HEK293 (cell line): ENCODE results near the gene RFX4.

Source experiments
- CTCF ChIA-PET: fragments of 350-600 bp; formaldehyde crosslinking; extraction: SDS; loops from one replicate; lab custom pipeline; 2021; ENCODE audit warnings: antibody characterized with exemption; lab: Yijun Ruan, JAX
- POLR2A ChIA-PET: fragments of 300-600 bp; formaldehyde crosslinking; extraction: SDS; loops from one replicate; lab custom pipeline; 2020; ENCODE audit warnings: antibody characterized with exemption, inconsistent platforms; lab: Yijun Ruan, JAX
- H3K27ac ChIP-seq: fragments of 200-500 bp; sonication (Bioruptor generic); 2 replicates; pipeline ENCODE4 v1.5.1; 2014; ENCODE audit warnings: low read depth, low read length, control low read depth, inconsistent platforms; ENCODE audit errors: extremely low read depth
- H3K36me3 ChIP-seq, 2 experiments: fragments of 200-500 bp in 1 of 2; sonication (Bioruptor generic) in 1 of 2; 1 replicate in 1 of 2; 2 replicates in 1 of 2; pipeline ENCODE4 v1.5.1; 2014 to 2017; ENCODE audit warnings: inconsistent platforms in 2 of 2, low read length in 2 of 2; ENCODE audit not compliant: control insufficient read depth in 2 of 2, insufficient read depth in 1 of 2
- H3K4me1 ChIP-seq: fragments of 200-500 bp; sonication (Bioruptor generic); 2 replicates; pipeline ENCODE4 v1.5.1; 2014; ENCODE audit warnings: mild to moderate bottlenecking, low read length, inconsistent platforms; ENCODE audit not compliant: control insufficient read depth, insufficient read depth
- H3K4me3 ChIP-seq: 2 replicates; pipeline ENCODE4 v1.5.1; 2011; ENCODE audit warnings: low read depth, mild to moderate bottlenecking, control low read depth, low read length, moderate library complexity
- H3K9me3 ChIP-seq: fragments of 200-500 bp; sonication (Bioruptor generic); 2 replicates; pipeline ENCODE4 v1.5.1; 2014; ENCODE audit warnings: low read depth, low read length, inconsistent platforms; ENCODE audit not compliant: control insufficient read depth, insufficient read depth
- GLIS1 ChIP-seq: fragments of 450-650 bp; formaldehyde crosslinking; IDR thresholded peaks from 2 replicates; pipeline ENCODE4 v1.5.1; 2016; ENCODE audit warnings: missing biosample characterization, missing genetic modification characterization
- GLIS2 ChIP-seq: fragments of 450-650 bp; formaldehyde crosslinking; IDR thresholded peaks from 2 replicates; pipeline ENCODE4 v1.5.1; 2016; ENCODE audit warnings: missing biosample characterization, missing genetic modification characterization
- HOXA7 ChIP-seq: sonication (generic); formaldehyde crosslinking; IDR thresholded peaks from 2 replicates; pipeline ENCODE4 v1.8.1; 2022; ENCODE audit warnings: missing genetic modification reagents, borderline replicate concordance
- KLF9 ChIP-seq: fragments of 450-650 bp; formaldehyde crosslinking; IDR thresholded peaks from 2 replicates; pipeline ENCODE4 v1.5.1; 2016; ENCODE audit warnings: missing biosample characterization, missing genetic modification characterization, low read depth
- SETDB1 ChIP-seq: IDR thresholded peaks from one replicate; pipeline ENCODE4 v1.6.1; 2017; ENCODE audit warnings: mild to moderate bottlenecking, low read length, moderate library complexity, mixed read lengths; ENCODE audit not compliant: insufficient read length
- WT1 ChIP-seq: fragments of 450-650 bp; formaldehyde crosslinking; IDR thresholded peaks from 2 replicates; pipeline ENCODE4 v1.5.1; 2016; ENCODE audit warnings: missing biosample characterization, missing genetic modification characterization
- ZBTB1 ChIP-seq: fragments of 450-650 bp; formaldehyde crosslinking; IDR thresholded peaks from 2 replicates; pipeline ENCODE4 v1.5.1; 2016; ENCODE audit warnings: missing biosample characterization, missing genetic modification characterization
- ZNF133 ChIP-seq: fragments of 450-650 bp; formaldehyde crosslinking; IDR thresholded peaks from 2 replicates; pipeline ENCODE4 v1.5.1; 2016; ENCODE audit warnings: missing biosample characterization, missing genetic modification characterization
- ZNF362 ChIP-seq: fragments of 450-650 bp; formaldehyde crosslinking; IDR thresholded peaks from 2 replicates; pipeline ENCODE4 v1.5.1; 2016; ENCODE audit warnings: missing biosample characterization, missing genetic modification characterization
- ZNF423 ChIP-seq: fragments of 450-650 bp; formaldehyde crosslinking; IDR thresholded peaks from 2 replicates; pipeline ENCODE4 v1.5.1; 2016; ENCODE audit warnings: missing biosample characterization, missing genetic modification characterization
- TF ChIP-seq, protein P1 (sequence below): fragments of 450-650 bp; formaldehyde crosslinking; IDR thresholded peaks from 2 replicates; pipeline ENCODE4 v1.5.1; 2016; ENCODE audit warnings: missing biosample characterization, missing genetic modification characterization
- TF ChIP-seq, protein P2 (sequence below): fragments of 450-650 bp; formaldehyde crosslinking; IDR thresholded peaks from 2 replicates; pipeline ENCODE4 v1.5.0; 2017; ENCODE audit warnings: missing biosample characterization, missing genetic modification characterization, borderline replicate concordance
- TF ChIP-seq, protein P3 (sequence below): fragments of 450-650 bp; formaldehyde crosslinking; IDR thresholded peaks from 2 replicates; pipeline ENCODE4 v1.5.1; 2016; ENCODE audit warnings: missing biosample characterization, missing genetic modification characterization
- TF ChIP-seq, protein P4 (sequence below): fragments of 450-650 bp; formaldehyde crosslinking; IDR thresholded peaks from 2 replicates; pipeline ENCODE4 v1.5.1; 2017; ENCODE audit warnings: missing biosample characterization, missing genetic modification characterization

Gene RFX4

DNA sequence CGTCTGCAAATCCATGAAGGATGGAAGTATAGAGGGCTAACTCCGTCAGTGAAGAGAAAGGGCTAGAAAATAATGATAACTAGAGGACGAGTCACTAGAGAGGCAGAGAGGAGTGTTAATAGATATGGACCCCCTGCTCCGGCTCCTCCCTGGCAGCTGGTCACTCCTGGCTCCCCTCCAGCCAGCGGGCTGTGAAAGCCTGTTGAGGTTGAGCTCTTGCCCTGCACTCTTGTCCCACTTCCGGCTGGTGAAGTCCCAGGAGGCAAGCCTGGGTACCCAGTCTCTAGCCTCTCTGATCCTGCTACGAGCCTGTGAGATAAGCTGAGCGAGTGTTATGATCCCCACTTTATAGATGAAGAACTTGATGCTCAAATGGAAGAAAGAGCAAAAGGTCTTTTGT lies 90.3 kb downstream of the RFX4 start (continued):
- TF ChIP-seq, protein P1, sequence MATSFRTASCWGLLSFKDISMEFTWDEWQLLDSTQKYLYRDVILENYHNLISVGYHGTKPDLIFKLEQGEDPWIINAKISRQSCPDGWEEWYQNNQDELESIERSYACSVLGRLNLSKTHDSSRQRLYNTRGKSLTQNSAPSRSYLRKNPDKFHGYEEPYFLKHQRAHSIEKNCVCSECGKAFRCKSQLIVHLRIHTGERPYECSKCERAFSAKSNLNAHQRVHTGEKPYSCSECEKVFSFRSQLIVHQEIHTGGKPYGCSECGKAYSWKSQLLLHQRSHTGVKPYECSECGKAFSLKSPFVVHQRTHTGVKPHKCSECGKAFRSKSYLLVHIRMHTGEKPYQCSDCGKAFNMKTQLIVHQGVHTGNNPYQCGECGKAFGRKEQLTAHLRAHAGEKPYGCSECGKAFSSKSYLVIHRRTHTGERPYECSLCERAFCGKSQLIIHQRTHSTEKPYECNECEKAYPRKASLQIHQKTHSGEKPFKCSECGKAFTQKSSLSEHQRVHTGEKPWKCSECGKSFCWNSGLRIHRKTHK (tag by site-specific recombination), result no peak
- TF ChIP-seq GLIS2 (tag by site-specific recombination) (no peak), SETDB1 (no peak)
- TF ChIP-seq, protein P2, sequence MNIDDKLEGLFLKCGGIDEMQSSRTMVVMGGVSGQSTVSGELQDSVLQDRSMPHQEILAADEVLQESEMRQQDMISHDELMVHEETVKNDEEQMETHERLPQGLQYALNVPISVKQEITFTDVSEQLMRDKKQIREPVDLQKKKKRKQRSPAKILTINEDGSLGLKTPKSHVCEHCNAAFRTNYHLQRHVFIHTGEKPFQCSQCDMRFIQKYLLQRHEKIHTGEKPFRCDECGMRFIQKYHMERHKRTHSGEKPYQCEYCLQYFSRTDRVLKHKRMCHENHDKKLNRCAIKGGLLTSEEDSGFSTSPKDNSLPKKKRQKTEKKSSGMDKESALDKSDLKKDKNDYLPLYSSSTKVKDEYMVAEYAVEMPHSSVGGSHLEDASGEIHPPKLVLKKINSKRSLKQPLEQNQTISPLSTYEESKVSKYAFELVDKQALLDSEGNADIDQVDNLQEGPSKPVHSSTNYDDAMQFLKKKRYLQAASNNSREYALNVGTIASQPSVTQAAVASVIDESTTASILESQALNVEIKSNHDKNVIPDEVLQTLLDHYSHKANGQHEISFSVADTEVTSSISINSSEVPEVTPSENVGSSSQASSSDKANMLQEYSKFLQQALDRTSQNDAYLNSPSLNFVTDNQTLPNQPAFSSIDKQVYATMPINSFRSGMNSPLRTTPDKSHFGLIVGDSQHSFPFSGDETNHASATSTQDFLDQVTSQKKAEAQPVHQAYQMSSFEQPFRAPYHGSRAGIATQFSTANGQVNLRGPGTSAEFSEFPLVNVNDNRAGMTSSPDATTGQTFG (tag by site-specific recombination), result no peak

DNA sequence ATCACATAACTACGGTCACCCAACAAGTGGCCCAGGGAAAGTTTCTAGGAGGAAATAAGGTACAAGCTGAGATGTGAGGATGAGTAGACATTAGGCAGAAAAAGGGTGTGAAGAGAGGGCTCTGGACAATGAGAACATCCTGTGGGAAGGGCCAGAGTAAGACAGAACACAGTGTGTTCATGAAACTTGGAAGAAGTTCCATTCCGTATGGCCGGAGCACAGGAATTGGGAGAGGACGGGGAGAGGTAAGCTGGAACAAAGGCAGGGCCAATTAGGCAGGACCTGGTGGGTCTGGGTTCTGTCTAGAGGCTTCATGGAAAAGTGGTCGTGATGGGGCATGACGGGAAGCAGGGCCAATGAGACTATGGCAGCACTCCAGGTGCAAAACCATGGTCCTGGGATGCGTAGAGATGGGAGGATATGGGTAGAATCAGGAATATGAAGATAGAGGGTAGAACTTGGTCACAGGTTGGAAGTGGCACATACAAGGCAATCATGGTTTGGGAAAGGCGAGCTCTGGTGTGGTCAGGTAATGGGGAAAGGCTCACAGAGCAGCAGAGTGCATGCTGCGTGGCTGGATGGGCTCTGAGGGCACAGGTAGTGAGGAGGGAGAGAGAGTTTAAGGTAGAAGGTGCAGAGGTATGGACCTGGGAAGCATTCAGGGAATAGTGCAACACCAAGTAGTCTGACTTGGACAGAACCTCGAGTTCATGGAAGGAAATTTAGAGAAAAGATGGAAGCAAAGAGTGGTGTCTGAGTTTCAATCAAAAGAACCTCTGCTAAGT lies 93.0 kb downstream of the RFX4 start:
- Histone ChIP-seq H3K4me3 (no peak overlapping the region), H3K9me3 (no peaks in the 10 kb centered on the region), H3K36me3 (no peaks in the 10 kb centered on the region), H3K4me1 (no peaks in the 10 kb centered on the region), H3K27ac (no peak overlapping the region)
- TF ChIP-seq GLIS1 (tag by site-specific recombination), result no peak
- TF ChIP-seq, protein P3, sequence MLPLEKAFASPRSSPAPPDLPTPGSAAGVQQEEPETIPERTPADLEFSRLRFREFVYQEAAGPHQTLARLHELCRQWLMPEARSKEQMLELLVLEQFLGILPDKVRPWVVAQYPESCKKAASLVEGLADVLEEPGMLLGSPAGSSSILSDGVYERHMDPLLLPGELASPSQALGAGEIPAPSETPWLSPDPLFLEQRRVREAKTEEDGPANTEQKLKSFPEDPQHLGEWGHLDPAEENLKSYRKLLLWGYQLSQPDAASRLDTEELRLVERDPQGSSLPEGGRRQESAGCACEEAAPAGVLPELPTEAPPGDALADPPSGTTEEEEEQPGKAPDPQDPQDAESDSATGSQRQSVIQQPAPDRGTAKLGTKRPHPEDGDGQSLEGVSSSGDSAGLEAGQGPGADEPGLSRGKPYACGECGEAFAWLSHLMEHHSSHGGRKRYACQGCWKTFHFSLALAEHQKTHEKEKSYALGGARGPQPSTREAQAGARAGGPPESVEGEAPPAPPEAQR, result no peak
- TF ChIP-seq KLF9 (tag by site-specific recombination), result no peak
- TF ChIP-seq ZNF133, result no peak
- no peak for TF ChIP-seq ZBTB1
- TF ChIP-seq, protein P2 (tag by site-specific recombination), result no peak
- TF ChIP-seq WT1 (tag by site-specific recombination), result no peak
- TF ChIP-seq, protein P4, sequence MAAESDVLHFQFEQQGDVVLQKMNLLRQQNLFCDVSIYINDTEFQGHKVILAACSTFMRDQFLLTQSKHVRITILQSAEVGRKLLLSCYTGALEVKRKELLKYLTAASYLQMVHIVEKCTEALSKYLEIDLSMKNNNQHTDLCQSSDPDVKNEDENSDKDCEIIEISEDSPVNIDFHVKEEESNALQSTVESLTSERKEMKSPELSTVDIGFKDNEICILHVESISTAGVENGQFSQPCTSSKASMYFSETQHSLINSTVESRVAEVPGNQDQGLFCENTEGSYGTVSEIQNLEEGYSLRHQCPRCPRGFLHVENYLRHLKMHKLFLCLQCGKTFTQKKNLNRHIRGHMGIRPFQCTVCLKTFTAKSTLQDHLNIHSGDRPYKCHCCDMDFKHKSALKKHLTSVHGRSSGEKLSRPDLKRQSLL (tag by site-specific recombination), result no peak
- no peak for TF ChIP-seq ZNF423
- no peak for TF ChIP-seq ZNF362 (tag by site-specific recombination)
- TF ChIP-seq HOXA7 (CRISPR knock-in tag), result no peak
- ChIA-PET POLR2A (no interaction called here), CTCF (interaction anchor here (1.1 kb wide), 1 partner anchor 166 kb away, joined by 4 read pairs; no protein-coding TSS in a partner anchor)
